GM18498 (cell line): ENCODE measurements around the gene AUTS2.

Experiments used
- ATAC-seq: cut with Tn5 transposase; IDR thresholded peaks from one replicate; pipeline ENCODE4 v1.9.1; 2021; ENCODE audit warnings: mild to moderate bottlenecking, moderate library complexity; ENCODE audit not compliant: unreplicated experiment

Gene AUTS2

DNA sequence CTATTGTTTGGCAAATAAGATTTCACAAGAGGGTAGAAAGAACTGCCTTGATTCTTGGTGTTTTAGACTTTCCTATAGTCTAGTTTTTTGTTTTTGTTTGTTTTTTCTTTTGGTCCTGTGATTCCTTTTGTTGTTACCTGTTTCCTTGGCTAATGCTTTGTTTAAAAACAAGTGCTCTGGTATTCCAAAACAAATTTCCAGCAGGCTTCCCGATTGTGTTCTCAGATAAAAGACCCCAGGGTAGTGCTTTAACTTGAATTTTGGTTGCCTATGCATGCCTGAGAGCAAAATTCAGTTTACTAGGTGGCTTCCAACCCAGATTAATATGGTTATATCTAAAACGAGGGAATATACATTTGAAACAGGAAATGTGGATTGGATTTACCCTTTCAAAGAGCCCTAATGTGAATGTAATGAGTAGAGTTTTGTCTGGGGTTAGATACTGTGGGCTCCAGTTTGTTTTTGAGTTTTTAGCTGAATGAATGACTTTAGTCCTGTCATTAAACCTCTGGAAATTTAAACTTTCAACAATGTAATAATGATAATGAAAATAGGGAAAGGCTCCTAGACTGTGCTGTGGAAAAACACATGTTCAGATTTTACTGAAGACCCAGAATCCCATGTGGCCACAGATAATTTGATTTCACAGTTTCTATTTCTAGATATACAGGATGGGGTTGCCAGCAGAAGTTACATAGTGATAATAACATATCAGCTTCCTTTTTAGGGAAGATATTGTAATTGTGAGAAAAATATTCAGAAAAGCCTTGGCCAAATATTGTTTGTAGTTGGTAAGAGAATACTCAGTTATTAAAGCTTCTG lies 23.9 kb downstream of the AUTS2 start:
- no peak for ATAC-seq

DNA sequence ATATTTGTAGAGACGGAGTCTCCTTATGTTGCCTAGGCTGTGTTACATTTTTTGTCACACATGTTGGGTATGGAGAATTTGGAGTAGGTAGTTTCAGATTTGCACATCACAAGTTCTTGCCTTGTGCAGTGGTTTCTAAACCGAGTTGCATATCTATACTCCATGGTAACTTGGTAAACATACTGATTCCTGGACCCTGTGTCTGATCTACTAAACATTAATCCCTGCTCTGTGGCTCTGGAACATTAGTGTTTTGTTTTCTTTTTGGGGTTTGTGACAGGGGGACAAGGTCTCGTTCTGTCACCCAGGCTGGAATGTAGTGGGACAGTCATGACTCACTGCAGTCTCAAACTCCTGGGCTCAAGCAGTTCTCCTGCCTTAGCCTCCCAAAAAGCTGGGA lies 24.7 kb downstream of the AUTS2 start:
- no peak for ATAC-seq

DNA sequence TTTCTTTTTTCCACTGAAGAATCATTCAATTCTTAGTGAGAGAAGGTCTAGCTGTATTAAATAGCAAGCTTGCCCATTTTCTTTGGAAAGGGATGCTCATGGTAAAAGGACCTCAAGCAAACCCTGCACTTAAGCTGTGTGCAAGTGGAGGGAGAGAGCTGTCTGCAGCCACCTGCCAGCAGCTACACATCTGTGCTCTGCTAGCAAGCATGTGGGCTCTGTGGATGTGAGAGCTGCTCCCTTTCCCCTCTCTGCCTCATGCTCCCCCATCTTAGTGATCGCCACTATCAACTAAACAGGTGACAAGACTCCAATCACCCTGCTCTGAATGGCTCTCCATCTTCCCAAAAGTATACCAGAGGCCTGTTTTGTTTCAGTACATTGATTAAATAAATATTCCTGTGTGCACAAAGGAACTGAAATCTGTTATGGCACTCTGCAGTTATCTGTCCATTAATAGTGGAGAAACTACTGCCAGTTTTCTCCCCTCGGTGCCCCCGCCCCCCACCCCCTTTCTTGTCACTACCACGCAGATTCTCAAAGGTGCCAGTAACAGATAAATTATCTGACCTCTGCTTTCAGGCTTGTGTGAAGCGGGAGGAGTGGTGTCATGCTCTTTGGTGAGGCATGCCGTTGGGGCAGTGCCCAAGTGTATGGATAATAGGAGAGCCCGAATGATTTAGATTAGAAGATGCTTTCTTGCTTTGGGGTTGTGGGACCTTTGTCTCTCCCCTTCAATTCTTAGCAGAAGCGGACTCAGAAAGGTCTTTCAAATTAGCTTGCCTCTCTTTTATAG lies 26.4 kb downstream of the AUTS2 start:
- ATAC-seq = no peak

DNA sequence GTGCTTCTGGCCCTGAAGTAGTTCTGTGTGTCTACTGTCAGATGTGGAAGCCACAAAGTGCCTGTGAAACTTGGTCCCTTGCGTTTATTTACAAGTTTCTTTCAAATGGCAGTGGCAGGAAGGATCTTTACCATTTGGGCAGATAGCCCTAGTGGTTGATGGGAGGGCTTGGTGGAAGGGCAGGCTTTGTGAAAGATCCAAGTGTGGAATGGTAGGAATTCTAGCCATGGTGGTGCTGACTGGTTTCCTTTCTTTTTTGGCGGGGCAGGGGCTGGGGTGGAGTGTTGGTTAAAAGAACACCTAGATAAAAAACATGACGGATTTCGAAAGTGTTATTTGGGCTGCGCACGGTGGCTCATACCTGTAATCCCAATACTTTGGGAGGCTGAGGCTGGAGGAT lies 27.0 kb downstream of the AUTS2 start:
- ATAC-seq = no peak

DNA sequence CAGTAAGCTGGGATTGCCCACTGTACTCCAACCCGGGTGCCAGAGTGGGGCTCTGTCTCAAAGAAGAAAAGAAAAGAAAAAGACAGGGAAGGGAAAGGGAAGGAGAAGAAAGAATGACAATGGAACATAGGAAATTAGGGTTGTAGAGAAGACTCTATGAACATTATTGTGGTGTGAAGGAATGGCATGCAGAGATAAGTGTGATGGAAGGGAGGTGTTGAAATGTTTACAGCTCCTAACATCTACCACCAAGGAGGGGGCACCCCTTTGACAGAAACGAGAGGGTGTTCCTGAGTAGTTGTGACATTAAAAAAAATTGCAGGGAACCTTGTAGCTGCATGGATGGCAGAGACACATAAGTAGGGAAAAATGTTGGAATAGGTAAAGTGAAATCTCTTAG lies 27.5 kb downstream of the AUTS2 start:
- ATAC-seq = no peak

DNA sequence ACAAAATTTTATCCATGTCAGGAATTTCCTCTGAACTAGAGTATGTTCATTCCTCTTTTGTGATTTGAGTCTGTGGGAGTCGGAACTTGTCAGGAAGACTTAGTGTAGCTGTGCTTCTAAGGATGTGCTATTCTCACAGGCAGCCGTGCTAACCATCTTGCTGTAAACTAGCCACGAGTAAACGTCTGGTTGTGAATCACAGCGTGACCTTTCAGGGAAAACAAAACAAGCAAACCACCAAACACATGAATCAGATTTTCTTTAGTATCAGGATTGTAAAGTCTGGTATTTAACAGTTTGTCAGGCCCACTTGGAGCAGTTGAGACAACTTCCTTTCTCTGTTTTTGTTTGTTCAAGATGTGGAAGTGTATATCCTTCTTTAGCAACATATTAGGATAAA lies 32.0 kb downstream of the AUTS2 start:
- ATAC-seq = no peak

DNA sequence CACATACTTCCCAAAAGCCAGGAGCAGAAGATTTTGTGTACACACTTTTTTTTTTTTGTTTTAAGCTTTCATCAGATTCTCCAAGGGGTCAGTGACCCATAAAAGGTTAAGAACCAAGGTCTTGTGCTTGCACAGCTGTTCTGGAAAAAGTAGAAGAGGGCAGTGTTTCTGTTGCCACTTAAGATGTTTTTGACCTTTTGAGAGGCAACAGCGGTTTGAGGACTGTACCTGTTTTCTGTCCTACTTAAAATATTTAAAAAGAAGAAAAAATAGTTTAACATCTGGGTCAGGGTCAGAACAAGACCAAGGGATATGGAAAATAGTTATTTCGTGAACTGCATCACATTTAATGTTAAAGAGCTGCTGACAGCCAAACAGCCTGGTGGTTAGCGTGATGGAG lies 32.9 kb downstream of the AUTS2 start:
- ATAC-seq = no peak

DNA sequence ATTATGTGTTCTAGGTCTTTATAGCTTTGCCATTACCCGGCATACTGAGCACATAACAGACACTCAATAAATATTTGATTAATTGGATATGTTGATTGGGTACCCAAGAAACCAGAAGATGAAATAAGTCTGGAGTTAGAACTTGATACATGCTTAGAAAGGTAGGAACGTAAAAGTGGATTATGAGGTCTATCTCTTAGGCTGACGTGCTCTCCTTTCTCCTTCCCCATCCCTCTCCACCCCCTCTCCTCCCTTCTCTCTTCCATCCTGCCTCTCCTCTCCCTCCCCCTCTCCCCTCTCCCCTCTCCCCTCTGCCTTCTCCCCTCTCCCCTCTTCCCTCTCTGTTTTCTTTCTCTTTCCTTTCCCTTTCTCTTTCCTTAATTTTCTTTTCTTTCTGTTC lies 34.0 kb downstream of the AUTS2 start:
- no peak for ATAC-seq

DNA sequence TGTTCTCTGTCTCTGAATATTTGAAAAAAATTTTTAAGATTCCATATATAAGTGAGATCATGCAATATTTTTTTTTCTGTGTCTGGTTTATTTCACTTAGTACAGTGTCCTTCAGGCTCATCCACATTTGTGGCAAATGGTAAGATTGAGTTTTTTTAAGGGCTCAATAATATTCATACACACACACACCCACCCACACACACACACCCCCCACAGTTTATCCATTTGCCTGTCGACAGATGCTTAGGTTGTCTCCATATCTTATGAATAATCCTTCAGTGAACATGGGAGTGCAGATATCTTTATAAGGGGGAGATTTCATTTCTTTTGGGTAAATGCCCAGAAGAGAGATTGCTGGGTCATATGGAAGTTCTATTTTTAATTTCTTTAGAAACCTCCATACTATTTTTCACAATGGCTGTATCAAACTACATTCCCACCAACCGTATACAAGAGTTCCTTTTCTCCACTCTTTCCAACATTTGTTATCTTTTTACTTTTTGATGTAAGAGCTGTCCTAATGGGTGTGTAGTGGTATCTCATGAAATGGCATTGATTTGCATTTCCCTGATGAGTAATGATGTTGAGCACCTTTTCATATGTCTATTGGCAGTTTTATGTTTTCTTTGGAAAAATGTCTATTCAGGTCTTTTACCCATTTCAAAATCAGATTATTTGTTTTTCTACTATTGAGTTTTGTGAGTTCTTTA lies 35.0 kb downstream of the AUTS2 start:
- no peak for ATAC-seq

DNA sequence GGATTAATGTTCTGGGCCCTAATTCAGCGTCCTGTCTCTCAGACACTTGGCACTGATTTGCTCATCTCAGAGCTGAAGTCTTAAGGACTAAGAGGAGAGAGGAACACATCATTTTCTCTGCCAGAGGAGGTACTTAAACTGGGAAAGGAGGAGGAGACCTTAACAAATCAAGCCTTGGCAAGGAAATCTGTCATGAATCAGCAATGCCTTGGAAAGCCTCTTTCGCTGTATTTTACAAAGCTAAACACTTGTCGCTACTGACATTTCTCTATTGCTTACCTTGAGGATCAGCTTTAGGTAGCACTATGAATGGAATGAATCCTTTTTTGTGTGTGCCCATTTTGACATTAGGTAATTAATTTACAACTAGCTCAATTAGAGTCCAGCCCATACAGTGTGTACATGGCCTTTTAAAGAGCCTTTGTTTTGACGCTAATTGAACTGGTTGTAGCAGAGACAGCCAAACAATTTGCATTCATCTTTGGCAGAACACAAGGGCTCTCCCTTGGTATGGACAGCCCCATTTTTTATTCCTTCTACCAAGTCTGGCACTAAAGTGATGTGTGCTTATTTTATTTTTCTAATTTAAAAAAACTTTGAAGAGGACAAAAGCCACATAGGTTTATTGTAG lies 37.4 kb downstream of the AUTS2 start:
- ATAC-seq = no peak

DNA sequence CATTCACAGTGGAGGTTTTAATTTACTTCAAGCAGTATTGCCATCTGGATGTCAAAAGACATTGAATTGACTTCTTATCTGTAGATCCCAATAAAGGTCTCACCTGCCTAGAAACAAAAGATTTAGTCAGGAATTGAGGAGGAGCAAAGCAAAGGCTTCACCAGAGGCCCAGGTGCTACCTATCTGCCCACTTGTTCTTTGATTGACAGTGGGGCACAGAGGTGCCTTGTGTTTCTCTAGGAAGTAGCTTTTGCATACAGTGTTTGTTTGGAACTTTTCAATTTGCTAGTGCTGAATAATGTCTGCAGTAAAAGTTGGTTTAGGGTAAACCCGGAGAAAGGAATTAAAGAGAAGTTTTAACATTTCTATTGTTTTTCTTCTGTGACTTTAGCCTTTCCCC lies 40.4 kb downstream of the AUTS2 start:
- ATAC-seq = no peak

DNA sequence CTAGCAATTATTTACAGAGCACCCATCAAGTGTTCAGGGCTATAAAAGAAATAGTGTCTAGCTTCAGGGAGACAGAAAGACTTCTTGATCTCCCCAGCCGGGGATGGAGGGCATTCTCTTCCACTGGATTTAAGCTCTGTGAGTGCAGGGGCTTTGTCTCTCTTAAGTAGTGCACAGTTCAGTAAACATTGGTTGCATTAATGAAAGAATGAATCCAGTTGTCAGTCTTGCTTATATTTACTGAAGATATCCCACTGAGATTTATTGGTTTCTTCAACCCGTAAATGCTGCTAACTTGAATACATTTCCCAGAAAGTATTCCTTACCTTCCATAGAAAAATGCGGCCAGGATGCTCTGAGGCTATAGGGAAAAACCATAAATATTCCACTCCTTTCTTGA lies 41.9 kb downstream of the AUTS2 start:
- no peak for ATAC-seq

DNA sequence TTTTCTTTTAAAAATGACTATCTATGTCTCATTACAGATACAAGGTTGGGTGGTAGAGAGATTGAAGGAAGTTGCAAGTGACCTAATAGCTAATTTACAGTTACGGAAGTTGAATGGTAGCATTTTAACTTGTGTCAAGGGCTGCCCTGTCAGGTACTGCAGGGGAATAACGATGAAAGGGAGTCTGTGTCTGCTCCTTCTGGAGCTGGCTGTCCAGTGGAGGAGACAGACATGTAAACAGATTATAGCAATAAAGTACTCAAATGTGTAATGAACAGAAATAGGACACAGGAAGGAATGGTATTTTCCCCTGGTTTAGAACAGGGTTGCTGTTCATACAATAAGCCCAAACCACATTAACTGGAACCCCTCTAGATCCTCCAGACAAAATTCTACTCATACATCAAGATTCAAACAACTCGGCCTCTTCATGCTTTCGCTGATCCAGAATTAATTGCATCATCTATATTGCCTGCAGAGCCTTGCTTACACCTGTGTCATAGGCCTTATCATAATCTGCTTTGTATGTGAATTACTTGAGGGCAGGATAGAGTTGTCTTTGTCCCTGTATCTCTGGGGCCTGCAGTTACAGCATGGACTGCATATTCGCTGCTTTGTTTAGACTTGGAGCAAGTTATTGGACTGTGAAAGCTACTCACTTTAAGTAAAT lies 42.8 kb downstream of the AUTS2 start:
- ATAC-seq = no peak

DNA sequence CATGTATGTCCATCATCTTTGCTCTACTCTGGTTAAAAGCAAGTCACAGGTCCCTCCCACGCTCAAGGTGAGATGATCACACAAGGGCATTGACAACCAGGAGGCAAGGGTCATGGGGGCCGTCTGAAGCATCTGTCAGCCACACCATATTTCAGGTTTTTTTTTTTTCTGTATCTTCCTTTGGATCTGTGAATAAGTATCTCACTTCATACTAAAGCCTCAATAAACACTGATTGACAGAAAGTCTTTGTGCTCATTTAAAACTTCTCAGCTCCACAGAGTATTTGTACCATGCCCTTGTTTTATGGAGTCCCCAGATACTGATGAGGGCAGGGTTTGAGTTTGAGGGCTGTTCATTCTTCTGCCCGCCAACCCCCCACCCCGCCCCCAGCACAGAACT lies 45.0 kb downstream of the AUTS2 start:
- ATAC-seq = no peak

DNA sequence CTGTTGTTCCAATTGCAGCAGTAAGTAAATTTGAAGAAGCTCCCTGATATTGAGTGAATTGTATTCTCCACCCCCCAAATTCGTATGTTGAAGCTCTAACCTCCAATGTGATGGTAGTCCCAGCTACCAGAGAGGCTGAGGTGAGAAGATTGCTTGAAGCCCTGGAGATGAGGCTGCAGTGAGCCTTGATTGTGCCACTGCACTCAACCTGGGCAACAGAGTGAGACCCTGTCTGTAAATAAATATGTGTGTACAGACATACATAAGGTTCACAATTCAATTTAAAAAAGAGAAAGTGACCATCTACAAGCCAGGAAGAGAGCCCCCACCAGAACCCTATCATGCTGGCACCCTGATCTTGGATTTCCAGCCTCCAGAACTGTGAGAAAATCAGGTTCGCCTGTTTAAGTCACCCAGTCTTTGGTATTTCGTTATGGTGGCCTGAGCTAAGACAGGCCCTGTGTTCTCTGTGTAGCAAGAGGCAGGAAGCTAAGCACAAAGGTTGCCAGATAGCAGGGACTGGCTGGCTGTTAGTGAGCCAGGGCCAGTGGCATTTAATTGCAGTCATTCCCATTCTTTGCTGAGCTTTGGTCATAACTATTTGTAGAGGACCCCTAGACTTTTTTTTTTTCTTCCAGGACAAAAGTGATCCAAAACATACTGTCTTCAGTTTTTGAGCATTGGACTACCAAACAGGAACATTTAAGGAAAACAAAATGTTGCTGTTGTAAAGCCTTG lies 45.6 kb downstream of the AUTS2 start:
- no peak for ATAC-seq

DNA sequence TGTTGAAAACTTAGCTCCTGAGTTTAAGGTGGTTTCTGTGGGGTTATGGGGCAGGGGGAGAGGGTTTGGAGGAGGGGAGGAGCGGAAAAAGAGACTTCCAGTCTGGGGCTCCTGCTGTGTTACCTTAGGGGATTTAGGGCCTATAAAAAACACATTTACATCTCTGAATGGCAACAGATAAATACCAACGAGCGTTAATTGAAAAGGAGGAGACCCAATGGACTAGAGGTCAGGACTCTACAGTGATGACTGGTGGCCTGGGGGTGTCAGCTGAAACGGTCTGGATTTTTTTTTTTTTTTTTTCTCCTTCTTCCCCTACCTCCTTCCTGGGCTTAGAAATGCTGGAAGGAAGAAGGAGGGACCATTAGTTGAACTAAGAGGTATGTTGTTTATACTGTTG lies 47.4 kb downstream of the AUTS2 start:
- ATAC-seq = no peak

DNA sequence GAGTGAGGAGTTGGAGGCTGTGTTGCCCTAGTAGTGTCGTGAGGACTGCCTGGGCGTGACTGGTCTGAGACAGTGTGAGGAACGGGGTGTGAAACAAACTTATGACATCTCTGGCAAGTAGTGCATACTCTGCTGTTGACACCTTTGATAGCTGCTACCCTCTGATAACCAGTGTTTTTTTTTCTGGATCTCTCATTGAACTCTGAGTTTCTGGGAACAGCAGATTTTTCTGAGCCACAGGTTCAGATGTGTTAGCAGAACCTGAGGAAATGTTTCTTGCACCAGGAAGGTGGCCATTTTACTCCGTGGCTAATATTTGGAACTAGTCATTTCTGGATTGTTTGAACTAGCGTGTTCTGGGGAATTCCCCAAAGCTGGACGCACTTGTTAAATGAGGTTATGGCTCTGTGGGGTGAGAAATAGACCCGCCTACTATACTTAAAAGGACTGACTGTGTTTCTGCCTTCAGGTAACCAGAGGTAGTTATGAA lies 52.9 kb downstream of the AUTS2 start:
- ATAC-seq = peak; percentile 77

DNA sequence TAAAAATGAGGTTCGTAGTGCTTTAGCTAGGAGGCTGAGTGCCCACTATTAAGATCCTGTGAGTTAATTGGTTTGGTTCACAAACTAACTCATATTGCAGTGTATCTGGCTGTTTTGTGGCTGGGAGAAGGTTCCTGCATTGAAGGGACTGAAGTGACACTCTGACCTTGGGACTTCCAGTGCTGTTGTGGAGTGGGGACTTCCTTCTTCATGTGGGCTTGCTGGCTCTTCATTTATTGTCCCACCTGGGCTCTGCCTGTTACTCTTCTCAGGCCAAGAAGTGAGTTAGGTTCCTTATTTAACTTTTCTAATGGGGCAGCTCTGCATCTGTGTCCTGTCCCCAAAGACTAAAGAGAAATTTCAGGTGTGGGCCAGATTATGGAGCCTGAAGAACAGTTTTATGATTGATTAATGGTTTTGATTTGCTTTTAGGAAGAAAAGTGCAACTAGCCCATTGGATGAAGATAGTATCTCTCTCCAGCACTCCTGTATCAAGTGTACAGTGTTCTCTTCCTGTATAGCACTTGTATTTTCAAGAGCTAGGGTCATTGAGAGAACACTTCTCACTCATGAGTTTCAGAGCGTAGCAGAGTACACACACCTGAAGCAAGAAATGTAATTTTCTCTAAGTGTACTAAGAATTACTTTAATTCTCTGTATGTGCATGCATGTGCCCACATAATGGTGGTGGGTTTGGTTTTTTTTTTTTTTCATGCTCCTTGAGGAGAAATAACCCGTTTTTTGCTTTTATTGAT lies 54.8 kb downstream of the AUTS2 start:
- no peak for ATAC-seq

DNA sequence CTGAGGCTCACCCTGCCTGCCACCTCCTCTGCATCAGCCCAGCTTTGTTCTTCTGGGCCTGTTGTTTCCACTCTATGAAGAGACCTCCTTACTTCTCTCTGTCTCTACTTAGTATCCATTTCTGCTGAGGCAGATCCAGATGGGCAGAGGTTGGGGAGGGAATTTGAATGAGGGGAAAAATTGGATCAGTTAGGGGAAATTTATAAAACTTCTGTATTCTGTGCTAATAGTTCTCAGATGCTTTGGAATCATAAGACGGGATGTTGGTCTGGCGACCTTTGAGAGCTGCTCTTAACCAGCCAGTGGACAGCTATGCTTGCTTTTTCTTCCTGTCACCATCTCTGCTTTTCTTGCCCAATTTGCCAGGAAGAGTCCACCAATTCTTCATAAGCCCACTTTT lies 55.5 kb downstream of the AUTS2 start:
- ATAC-seq = no peak
